H1 (cell line): ENCODE results near the gene LRRC46. TPM values are rescaled to one million over a fixed set of nuclear protein-coding genes. Genes with fewer than 3 reads are reported as not detected.

Experiments
- ASH2L ChIP-seq: fragments of 200-600, 300-600 bp; sonication (generic); IDR thresholded peaks from one replicate; pipeline ENCODE4 v1.7.1; 2017; ENCODE audit warnings: low read length
- CREB1 ChIP-seq: IDR thresholded peaks from 2 replicates; pipeline ENCODE4 v1.6.1; 2012; ENCODE audit warnings: inconsistent platforms
- CTBP2 ChIP-seq: IDR thresholded peaks from 2 replicates; pipeline ENCODE4 v1.7.0; 2011; ENCODE audit warnings: borderline replicate concordance, mild to moderate bottlenecking, moderate library complexity, mixed read lengths, low read length; ENCODE audit not compliant: insufficient read depth, insufficient read length
- EGR1 ChIP-seq: IDR thresholded peaks from 2 replicates; pipeline ENCODE4 v1.6.1; 2011; ENCODE audit warnings: low read depth, low read length, borderline replicate concordance
- EP300 ChIP-seq, 2 experiments: IDR thresholded peaks; 1 replicate in 1 of 2; 2 replicates in 1 of 2; pipeline ENCODE4 v1.6.1; 2011 to 2012; ENCODE audit warnings: low read depth in 2 of 2, low read length in 2 of 2, mild to moderate bottlenecking in 2 of 2, borderline replicate concordance in 1 of 2, inconsistent platforms in 1 of 2, moderate library complexity in 1 of 2
- HDAC2 ChIP-seq, 2 experiments: fragments of 300-600 bp in 1 of 2; sonication (generic) in 1 of 2; IDR thresholded peaks; 2 replicates each; pipeline ENCODE4 v1.6.1; 2011 to 2012; ENCODE audit warnings: low read depth in 2 of 2, low read length in 2 of 2, mild to moderate bottlenecking in 2 of 2, moderate library complexity in 2 of 2, borderline replicate concordance in 1 of 2, inconsistent platforms in 1 of 2
- HDAC6 ChIP-seq: IDR thresholded peaks from one replicate; pipeline ENCODE4 v1.7.1; 2012; ENCODE audit warnings: low read depth, mild to moderate bottlenecking, inconsistent platforms, low read length, moderate library complexity
- JUND ChIP-seq: IDR thresholded peaks from 2 replicates; pipeline ENCODE4 v1.6.1; 2011; ENCODE audit warnings: mild to moderate bottlenecking, improper control_type of control experiment, low read length
- KDM4A ChIP-seq: IDR thresholded peaks from one replicate; pipeline ENCODE4 v1.7.1; 2012; ENCODE audit warnings: low read depth, mild to moderate bottlenecking, moderate library complexity, low read length, inconsistent platforms; ENCODE audit not compliant: severe bottlenecking
- POLR2AphosphoS5 ChIP-seq: IDR thresholded peaks from 2 replicates; pipeline ENCODE4 v1.6.1; 2011; ENCODE audit warnings: low read depth, low read length
- RBBP5 ChIP-seq: IDR thresholded peaks from 2 replicates; pipeline ENCODE4 v1.7.1; 2012; ENCODE audit warnings: low read depth, mild to moderate bottlenecking, inconsistent platforms, low read length, moderate library complexity, borderline replicate concordance
- RFX5 ChIP-seq: IDR thresholded peaks from 2 replicates; pipeline ENCODE4 v1.6.1; 2011; ENCODE audit warnings: low read depth, low read length, improper control_type of control experiment, borderline replicate concordance
- SP1 ChIP-seq: IDR thresholded peaks from 2 replicates; pipeline ENCODE4 v1.6.1; 2011; ENCODE audit warnings: low read depth, low read length
- SP4 ChIP-seq: IDR thresholded peaks from 2 replicates; pipeline ENCODE4 v1.6.1; 2012; ENCODE audit warnings: low read length, inconsistent platforms
- TAF1 ChIP-seq: IDR thresholded peaks from 2 replicates; pipeline ENCODE4 v1.6.1; 2011; ENCODE audit warnings: mild to moderate bottlenecking, low read depth, low read length
- TAF7 ChIP-seq: optimal IDR thresholded peaks from 2 replicates; pipeline ENCODE3; 2011; ENCODE audit warnings: low read depth, mild to moderate bottlenecking, inconsistent platforms, low read length, moderate library complexity, borderline replicate concordance
- TCF12 ChIP-seq: IDR thresholded peaks from 2 replicates; pipeline ENCODE4 v1.6.1; 2011; ENCODE audit warnings: low read depth, mild to moderate bottlenecking, low read length
- ZNF274 ChIP-seq: IDR thresholded peaks from 2 replicates; pipeline ENCODE4 v1.7.0; 2012; ENCODE audit warnings: low read length, borderline replicate concordance; ENCODE audit errors: extremely low read depth
- polyA plus RNA-seq, 7 experiments: library from polyadenylated mRNA; depleted of rRNA in 3 of 7; stranded (reverse) in 5 of 7; unstranded in 2 of 7; fragments of >200 nt in 5 of 7; fragments of 200-250 nt in 2 of 7; gene quantifications; 1 replicate in 5 of 7; 2 replicates in 1 of 7; 4 replicates in 1 of 7; pipeline versions ENCODE4 v1.2.1 to v1.2.3, GENCODE V29; 2011 to 2013; ENCODE audit warnings: missing spikeins in 2 of 7, mixed read lengths in 2 of 7
- total RNA-seq: library from RNA; stranded (reverse); fragmentation: NEBNext Ultra II Directional; extraction: Animal tissue kit (Norgen Biotek cat#: 25700); gene quantifications from 2 replicates; pipeline ENCODE4 v1.2.1, GENCODE V29; 2021
- TF ChIP-seq, protein P1 (sequence below): IDR thresholded peaks from 2 replicates; pipeline ENCODE4 v1.6.1; 2012; ENCODE audit warnings: inconsistent platforms
- TF ChIP-seq, protein P2 (sequence below), 3 experiments: IDR thresholded peaks; 1 replicate in 2 of 3; 2 replicates in 1 of 3; pipeline versions ENCODE4 v1.5.1 to v1.6.1; 2011; ENCODE audit warnings: low read length in 3 of 3, mild to moderate bottlenecking in 3 of 3, inconsistent platforms in 2 of 3, low read depth in 1 of 3, moderate library complexity in 1 of 3; ENCODE audit not compliant: insufficient read depth in 1 of 3; ENCODE audit errors: control extremely low read depth in 1 of 3

LRRC46 gene
- total and polyA plus RNA-seq, 2 of the 8 experiments (the other 6 are each of a cell fraction or from before 2014, with no cell fraction given): 0.18 TPM; not detected in 1

DNA sequence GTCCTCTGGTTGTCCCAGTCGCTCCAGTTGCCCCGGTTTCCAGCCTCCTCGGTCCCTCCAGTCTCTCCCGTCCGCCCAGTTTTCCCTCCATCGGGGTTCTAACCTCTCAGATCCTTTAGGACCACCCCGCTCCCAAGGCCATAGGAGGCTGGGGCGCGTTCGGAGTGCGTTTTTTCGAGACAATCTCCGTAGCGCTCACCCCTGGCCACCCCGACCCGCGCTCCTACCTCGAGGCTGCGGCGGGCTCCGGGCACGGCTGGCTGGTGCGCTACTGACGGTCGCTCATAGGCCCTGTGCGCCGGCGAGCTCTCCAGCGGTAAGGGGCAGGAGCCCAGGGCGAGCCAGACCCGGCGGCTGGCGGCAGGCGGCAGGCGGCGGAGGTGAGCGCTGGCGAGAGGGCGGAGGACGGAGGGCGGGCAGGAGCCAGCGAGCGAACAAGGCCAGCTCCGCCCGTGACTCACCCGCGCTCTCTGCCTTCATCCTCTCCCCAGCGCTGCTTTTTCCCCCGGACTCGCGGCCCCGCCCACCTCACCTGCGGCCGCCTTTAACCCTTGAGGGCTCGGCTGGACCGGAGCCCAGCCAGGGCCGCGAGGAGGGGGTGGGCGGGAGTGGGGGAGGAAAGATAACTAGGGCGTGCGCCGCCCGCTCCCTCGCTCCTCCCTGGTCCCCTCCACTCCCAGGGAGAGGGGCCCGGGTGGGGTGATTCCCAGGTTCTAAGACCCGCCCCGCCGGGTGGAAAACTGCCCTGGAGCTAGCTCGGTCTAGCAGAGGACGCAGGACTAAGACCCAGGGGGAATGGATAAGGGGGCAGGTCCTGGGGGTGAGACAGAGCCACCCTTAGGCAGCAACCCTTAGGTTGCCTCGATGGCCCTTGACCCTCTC lies 19.5 kb downstream of the LRRC46 start, which contains the start of gene SP6 (continued):
- TF ChIP-seq HDAC2 (IDR thresholded peaks at IDR 0.05; ENCODE audit: borderline replicate concordance in 1 of 2, low read depth in 2 of 2, low read length in 2 of 2) (no peak; a peak in 1 of 4 replicates), RBBP5 (peak; percentile 30; the same call in 1 of the 2 replicates), CREB1 (0 out of 2 replicates have a peak, but pooled peaks have one; percentile 11), TCF12 (no peak), ASH2L (peak; percentile 43), KDM4A (peak; percentile 67), EGR1 (peak; percentile 15; the same call in 1 of the 2 replicates), RFX5 (no peak), CTBP2 (peak; percentile 46), HDAC6 (no peak), SP1 (0 out of 2 replicates have a peak, but pooled peaks have one; percentile 21), SP4 (no peak), POLR2AphosphoS5 (peak; percentile 78; the same call in 1 of the 2 replicates), TAF1 (peak; percentile 92), JUND (0 out of 2 replicates have a peak, but pooled peaks have one; percentile 28), EP300 (IDR thresholded peaks at IDR 0.05; ENCODE audit: borderline replicate concordance in 1 of 2, low read depth in 2 of 2, low read length in 2 of 2) (no peak), ZNF274 (no peak), TAF7 (peak; percentile 76)
- TF ChIP-seq, protein P1, sequence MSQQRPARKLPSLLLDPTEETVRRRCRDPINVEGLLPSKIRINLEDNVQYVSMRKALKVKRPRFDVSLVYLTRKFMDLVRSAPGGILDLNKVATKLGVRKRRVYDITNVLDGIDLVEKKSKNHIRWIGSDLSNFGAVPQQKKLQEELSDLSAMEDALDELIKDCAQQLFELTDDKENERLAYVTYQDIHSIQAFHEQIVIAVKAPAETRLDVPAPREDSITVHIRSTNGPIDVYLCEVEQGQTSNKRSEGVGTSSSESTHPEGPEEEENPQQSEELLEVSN: peak; percentile 54; the same call in 1 of the 2 replicates
- TF ChIP-seq, protein P2, sequence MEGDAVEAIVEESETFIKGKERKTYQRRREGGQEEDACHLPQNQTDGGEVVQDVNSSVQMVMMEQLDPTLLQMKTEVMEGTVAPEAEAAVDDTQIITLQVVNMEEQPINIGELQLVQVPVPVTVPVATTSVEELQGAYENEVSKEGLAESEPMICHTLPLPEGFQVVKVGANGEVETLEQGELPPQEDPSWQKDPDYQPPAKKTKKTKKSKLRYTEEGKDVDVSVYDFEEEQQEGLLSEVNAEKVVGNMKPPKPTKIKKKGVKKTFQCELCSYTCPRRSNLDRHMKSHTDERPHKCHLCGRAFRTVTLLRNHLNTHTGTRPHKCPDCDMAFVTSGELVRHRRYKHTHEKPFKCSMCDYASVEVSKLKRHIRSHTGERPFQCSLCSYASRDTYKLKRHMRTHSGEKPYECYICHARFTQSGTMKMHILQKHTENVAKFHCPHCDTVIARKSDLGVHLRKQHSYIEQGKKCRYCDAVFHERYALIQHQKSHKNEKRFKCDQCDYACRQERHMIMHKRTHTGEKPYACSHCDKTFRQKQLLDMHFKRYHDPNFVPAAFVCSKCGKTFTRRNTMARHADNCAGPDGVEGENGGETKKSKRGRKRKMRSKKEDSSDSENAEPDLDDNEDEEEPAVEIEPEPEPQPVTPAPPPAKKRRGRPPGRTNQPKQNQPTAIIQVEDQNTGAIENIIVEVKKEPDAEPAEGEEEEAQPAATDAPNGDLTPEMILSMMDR (IDR thresholded peaks at IDR 0.05; ENCODE audit: control extremely low read depth in 1 of 3, insufficient read depth in 1 of 3, low read depth in 1 of 3, low read length in 3 of 3): peak in 1 of 3 experiments; percentile 28; a peak in 2 of 4 replicates
